Measurements from ENCODE around the gene SYNGR3.

The SYNGR3 gene

DNA sequence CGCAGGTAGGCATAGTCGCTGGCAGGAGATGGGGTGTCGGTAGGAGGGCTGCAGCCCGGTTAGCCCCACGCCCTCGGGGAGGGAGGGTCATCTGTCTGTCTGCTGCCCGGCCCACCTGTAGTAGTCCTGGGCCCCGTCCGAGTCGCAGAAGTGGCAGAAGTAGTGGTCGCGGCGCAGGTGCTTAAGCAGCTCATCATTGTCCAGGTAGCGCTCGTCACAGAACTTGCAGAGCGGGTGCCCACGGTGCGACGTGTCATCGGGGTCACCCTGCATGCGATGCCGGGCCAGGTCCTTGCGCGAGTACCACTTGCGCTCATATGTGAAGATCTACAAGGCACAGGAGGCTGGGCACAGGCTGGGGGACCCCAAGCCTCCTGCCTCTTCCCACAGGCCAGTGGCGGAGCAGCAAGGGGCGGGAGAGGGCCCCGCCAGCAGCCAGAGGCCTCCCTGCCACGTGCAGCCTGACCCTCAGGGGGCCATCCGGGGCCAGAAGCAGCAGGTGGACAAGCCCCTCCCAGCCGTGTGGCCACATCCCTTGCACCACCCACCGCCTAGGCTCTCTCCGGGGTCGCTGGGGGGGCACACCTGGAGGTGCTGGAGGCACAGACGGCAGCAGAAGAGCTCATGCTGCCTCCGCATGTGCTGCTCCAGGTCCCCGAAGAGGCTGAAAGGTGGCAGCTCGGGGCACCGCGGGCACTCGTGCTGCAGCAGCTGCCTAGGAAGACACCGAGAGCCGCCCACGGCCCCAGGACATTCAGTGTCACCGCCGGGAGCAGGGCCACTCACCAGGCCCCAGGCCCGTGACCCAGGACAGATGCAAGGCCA is 12.8 kb downstream of the SYNGR3 start:
- no peak for DNase-seq (ENCODE audit: extremely low spot score)
- CTCF ChIA-PET, result no interaction called here
- POLR2A ChIA-PET, result interaction anchor here (1.2 to 1.4 kb wide), 3 partner anchors 19 to 45 kb away, joined by 3 to 4 read pairs (median 4); partner anchors contain the start of genes GFER, NTHL1, RPS2 and TSC2
- TF ChIP-seq ZNF384 (IDR thresholded peaks at IDR 0.05) (no peak), SUZ12 (IDR thresholded peaks at IDR 0.05) (no peak), CTBP1 (IDR thresholded peaks at IDR 0.05; ENCODE audit: borderline replicate concordance) (no peak), BHLHE40 (IDR thresholded peaks at IDR 0.05; ENCODE audit: borderline replicate concordance) (no peak), ARNT (IDR thresholded peaks at IDR 0.05) (no peak), FOXM1 (IDR thresholded peaks at IDR 0.05; ENCODE audit: borderline replicate concordance) (no peak), FOXK2 (IDR thresholded peaks at IDR 0.05) (no peak)
- TF ChIP-seq, protein P1, sequence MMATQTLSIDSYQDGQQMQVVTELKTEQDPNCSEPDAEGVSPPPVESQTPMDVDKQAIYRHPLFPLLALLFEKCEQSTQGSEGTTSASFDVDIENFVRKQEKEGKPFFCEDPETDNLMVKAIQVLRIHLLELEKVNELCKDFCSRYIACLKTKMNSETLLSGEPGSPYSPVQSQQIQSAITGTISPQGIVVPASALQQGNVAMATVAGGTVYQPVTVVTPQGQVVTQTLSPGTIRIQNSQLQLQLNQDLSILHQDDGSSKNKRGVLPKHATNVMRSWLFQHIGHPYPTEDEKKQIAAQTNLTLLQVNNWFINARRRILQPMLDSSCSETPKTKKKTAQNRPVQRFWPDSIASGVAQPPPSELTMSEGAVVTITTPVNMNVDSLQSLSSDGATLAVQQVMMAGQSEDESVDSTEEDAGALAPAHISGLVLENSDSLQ (IDR thresholded peaks at IDR 0.05), result no peak

DNA sequence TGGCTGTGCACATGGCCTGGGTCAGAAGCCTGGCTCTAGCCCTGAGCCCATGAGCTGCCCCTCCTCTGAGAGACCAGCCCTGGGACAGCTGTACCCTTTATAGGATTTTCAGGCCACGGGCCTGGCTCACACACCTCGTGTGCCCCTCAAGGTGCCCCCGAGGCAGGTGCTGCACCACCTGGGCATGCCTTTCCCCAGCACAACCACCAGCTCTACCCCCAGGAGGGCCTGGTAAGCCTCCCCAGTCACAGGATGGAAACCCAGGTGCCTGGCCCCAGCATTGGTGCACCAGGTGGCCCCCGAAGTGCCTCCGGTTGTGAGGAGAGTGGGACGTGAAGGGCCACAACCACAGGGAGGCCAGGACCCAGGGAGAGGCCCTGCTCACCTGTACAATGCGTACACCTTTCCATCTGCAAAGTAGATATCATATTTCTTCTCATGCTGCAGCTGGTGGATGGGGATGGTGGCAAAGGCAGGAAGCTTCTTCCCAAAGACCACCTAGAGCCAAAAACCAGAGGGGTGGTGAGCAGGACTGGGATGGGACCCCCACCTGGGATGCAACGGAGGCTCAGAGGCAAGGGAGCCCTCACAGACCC is 13.6 kb downstream of the SYNGR3 start:
- no peak for TF ChIP-seq BHLHE40 (IDR thresholded peaks at IDR 0.05; ENCODE audit: borderline replicate concordance)
- no peak for TF ChIP-seq SP1 (IDR thresholded peaks at IDR 0.05)
- TF ChIP-seq ZNF384 (IDR thresholded peaks at IDR 0.05), result no peak
- no peak for TF ChIP-seq LEF1 (IDR thresholded peaks at IDR 0.05; ENCODE audit: borderline replicate concordance)
- no peak for TF ChIP-seq FOXK2 (IDR thresholded peaks at IDR 0.05)
- TF ChIP-seq FOXA1 (IDR thresholded peaks at IDR 0.05), result no peak
- TF ChIP-seq SUZ12 (IDR thresholded peaks at IDR 0.05), result no peak
- no peak for TF ChIP-seq TARDBP (IDR thresholded peaks at IDR 0.05)
- TF ChIP-seq HDGF (IDR thresholded peaks at IDR 0.05; ENCODE audit: borderline replicate concordance), result no peak
- TF ChIP-seq, protein P1 (IDR thresholded peaks at IDR 0.05), result no peak
- no peak for TF ChIP-seq NFRKB (IDR thresholded peaks at IDR 0.05)
- TF ChIP-seq ARNT (IDR thresholded peaks at IDR 0.05), result no peak
- TF ChIP-seq L3MBTL2 (conservative IDR thresholded peaks at IDR 0.05), result no peak
- no peak for TF ChIP-seq FOXM1 (IDR thresholded peaks at IDR 0.05; ENCODE audit: borderline replicate concordance)
- no peak for TF ChIP-seq ELF4 (IDR thresholded peaks at IDR 0.05)
- TF ChIP-seq CTBP1 (IDR thresholded peaks at IDR 0.05; ENCODE audit: borderline replicate concordance), result no peak
- DNase-seq (ENCODE audit: extremely low spot score), result no peak
- CTCF ChIA-PET, result interaction anchor here (0.9 to 1.7 kb wide), 6 partner anchors 9 to 150 kb away, joined by 4 to 13 read pairs (median 6); partner anchors contain the start of gene NOXO1
- POLR2A ChIA-PET, result interaction anchor here (0.9 to 3.1 kb wide), 8 partner anchors 12 to 152 kb away, joined by 4 to 23 read pairs (median 5); partner anchors contain the start of genes GFER, NTHL1, RPS2 and TBL3

DNA sequence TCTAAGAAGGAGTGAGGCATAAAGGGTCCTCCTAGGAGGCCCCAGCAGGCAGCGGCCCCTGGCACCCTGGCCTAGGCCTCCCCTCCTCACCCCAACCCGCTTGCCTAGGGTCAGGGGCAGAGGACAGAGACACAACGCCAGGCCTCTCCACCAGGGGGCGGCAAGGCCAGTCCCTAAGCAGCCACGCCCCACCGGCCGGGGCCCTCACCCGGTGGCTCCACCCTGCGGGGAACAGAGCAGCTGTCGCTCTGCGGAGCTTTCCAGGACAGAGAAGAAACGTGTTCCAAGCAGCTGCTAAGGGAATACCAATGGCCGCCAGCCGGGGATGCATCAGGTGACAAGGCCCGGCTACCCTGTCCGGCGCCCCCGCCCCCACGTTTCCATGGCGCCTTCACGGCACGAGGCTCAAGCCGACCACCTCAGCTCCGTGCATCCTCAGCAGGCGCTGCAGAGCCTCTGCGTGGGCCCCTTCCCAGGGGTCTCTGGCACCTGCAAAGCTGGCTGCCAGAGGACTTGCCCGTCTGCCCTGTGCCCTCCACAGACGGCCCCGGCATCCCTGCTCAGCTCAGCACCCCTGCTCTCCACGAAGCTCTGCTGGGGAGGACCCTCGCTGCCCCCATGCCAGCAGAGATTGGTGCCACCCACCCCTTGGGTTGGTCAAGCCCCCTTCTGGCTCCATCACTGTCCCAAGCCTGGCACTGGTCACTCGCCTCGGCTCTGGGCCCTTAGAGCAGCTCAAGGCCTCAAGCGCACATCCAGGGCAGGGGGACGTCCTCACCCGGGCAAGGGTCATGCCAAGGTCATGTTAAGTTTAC is 14.3 kb downstream of the SYNGR3 start:
- TF ChIP-seq, protein P1 (IDR thresholded peaks at IDR 0.05), result peak; percentile 86
- no peak for TF ChIP-seq HDGF (IDR thresholded peaks at IDR 0.05; ENCODE audit: borderline replicate concordance)
- ChIA-PET CTCF (interaction anchor here (0.6 to 1.7 kb wide), 9 partner anchors 9 to 149 kb away, joined by 3 to 13 read pairs (median 5); partner anchors contain the start of gene NOXO1), POLR2A (interaction anchor here (0.7 to 3.1 kb wide), 10 partner anchors 10 to 151 kb away, joined by 3 to 23 read pairs (median 5); partner anchors contain the start of genes GFER, NTHL1, RPS2 and TBL3)
- peak; percentile 91 for DNase-seq (ENCODE audit: extremely low spot score)

DNA sequence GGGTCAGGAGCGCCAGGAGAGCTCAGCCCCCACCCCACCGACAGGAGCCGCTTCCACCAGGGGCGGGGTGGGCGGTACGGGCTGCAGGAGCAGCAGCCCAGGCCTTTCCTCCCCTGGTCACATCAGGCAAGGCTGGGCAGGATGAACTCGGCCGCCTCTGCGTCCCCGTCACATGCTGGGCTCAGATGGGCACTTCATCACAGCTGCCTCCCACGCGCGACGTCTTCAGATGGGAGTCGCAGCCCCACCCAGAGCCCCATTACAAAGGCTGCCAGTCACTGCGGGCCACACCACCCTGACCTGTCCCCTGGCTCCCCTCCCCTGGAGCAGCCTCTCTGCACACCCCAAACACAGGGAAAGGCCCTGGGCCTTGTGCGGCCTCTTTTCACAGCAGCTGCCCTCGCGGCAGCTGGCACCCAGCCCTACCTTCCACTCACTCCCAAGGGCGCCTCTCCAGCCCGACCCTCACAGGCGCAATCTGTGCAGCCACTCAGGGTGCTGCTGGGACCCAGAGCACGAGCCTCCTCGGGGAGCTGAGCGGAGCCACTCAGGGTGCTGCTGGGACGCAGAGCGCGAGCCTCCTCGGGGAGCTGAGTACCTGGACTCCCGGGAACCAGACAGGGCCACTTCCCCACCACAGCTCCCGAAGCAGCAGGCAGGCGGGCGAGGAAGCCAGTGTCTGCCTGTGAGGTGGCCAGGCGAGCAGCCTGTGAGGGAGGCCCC is 15.2 kb downstream of the SYNGR3 start:
- DNase-seq (ENCODE audit: extremely low spot score), result no peak
- ChIA-PET POLR2A (interaction anchor here (1.4 to 3.1 kb wide), 4 partner anchors 10 to 150 kb away, joined by 4 to 23 read pairs (median 8); partner anchors contain the start of genes RPS2 and TRAF7), CTCF (interaction anchor here (0.7 to 1.7 kb wide), 5 partner anchors 10 to 135 kb away, joined by 3 to 13 read pairs (median 6); no protein-coding TSS in a partner anchor)
- TF ChIP-seq BHLHE40 (IDR thresholded peaks at IDR 0.05; ENCODE audit: borderline replicate concordance) (no peak), L3MBTL2 (conservative IDR thresholded peaks at IDR 0.05) (no peak), FOXM1 (IDR thresholded peaks at IDR 0.05; ENCODE audit: borderline replicate concordance) (no peak), TARDBP (IDR thresholded peaks at IDR 0.05) (no peak), NFRKB (IDR thresholded peaks at IDR 0.05) (no peak)

DNA sequence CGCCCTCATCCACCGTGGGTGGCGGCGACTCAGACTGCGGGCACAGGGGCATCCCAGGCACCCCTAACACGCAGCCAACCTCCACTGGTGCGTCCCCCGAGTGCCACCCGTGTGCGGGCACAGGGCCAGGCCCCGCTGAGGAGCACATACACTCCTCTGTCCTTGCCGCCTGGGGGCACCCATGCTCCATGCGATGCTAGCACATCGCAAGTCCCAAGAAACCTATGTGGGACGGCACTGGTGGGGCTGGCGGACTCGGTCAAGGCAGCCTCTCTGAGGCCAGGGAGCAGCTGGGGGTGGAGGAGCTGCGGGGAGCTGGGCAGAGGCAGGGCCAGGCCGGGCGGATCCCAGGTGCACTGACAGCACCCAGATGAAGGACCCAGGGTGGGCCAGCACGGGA is 15.9 kb downstream of the SYNGR3 start:
- CTCF ChIA-PET, result interaction anchor here (0.7 kb wide), 1 partner anchor 75 kb away, joined by 3 read pairs; no protein-coding TSS in a partner anchor
- no peak for TF ChIP-seq TARDBP (IDR thresholded peaks at IDR 0.05)
- no peak for TF ChIP-seq L3MBTL2 (conservative IDR thresholded peaks at IDR 0.05)
- TF ChIP-seq LEF1 (IDR thresholded peaks at IDR 0.05; ENCODE audit: borderline replicate concordance), result no peak
- TF ChIP-seq, protein P1 (IDR thresholded peaks at IDR 0.05), result no peak
- no peak for TF ChIP-seq FOXK2 (IDR thresholded peaks at IDR 0.05)
- no peak for TF ChIP-seq HDGF (IDR thresholded peaks at IDR 0.05; ENCODE audit: borderline replicate concordance)
- no peak for TF ChIP-seq FOXM1 (IDR thresholded peaks at IDR 0.05; ENCODE audit: borderline replicate concordance)
- TF ChIP-seq BHLHE40 (IDR thresholded peaks at IDR 0.05; ENCODE audit: borderline replicate concordance), result no peak
- no peak for TF ChIP-seq SP1 (IDR thresholded peaks at IDR 0.05)
- TF ChIP-seq FOXA1 (IDR thresholded peaks at IDR 0.05), result no peak
- no peak for TF ChIP-seq ARNT (IDR thresholded peaks at IDR 0.05)
- no peak for TF ChIP-seq NFRKB (IDR thresholded peaks at IDR 0.05)
- TF ChIP-seq ZNF384 (IDR thresholded peaks at IDR 0.05), result no peak
- TF ChIP-seq SUZ12 (IDR thresholded peaks at IDR 0.05), result no peak
- no peak for TF ChIP-seq CTBP1 (IDR thresholded peaks at IDR 0.05; ENCODE audit: borderline replicate concordance)
- no peak for TF ChIP-seq ELF4 (IDR thresholded peaks at IDR 0.05)
- POLR2A ChIA-PET, result interaction anchor here (1.4 to 3.1 kb wide), 3 partner anchors 9 to 150 kb away, joined by 6 to 23 read pairs (median 9); partner anchors contain the start of genes RPS2 and TRAF7
- DNase-seq (ENCODE audit: extremely low spot score), result no peak

Data from HEK293T (cell line).